Measurements from ENCODE around the gene CEP78. TPM values are rescaled to one million over a fixed set of nuclear protein-coding genes. Genes with fewer than 3 reads are reported as not detected.

Gene CEP78
- total RNA-seq, 2 experiments from 2014 or later: 37.7 to 40.8 TPM

GRCh38 chr9:78300209-78300608 lies 64.3 kb downstream of the CEP78 start:
- H3K27me3 Mint-ChIP-seq: no peaks in the 10 kb centered on the region
- no peaks in the 10 kb centered on the region for H3K9me3 Mint-ChIP-seq
- ChIA-PET CTCF (no interaction called here), POLR2A (interaction anchor here (1.6 to 2.1 kb wide), 2 partner anchors 13 to 36 kb away, joined by 4 to 10 read pairs; no protein-coding TSS in a partner anchor)
- no peak for ATAC-seq
- H3K36me3 Mint-ChIP-seq (ENCODE audit: low read depth): peaks cover 61% of the 10 kb centered on the region
- peaks cover 32% of the 10 kb centered on the region for H3K4me1 Mint-ChIP-seq (ENCODE audit: low read depth)
- DNase-seq: no peak
- intact Hi-C loops (cut with micrococcal nuclease): no loop called here
- no peak for TF ChIP-seq CTCF (IDR thresholded peaks at IDR 0.05)
- peak overlapping the region; percentile 16 for H3K27ac Mint-ChIP-seq
- H3K4me3 Mint-ChIP-seq: peak overlapping the region; percentile 10

- peaks cover 73% of the 10 kb centered on the region for H3K36me3 Mint-ChIP-seq (ENCODE audit: low read depth)
- intact Hi-C loops (cut with micrococcal nuclease): no loop called here
- TF ChIP-seq CTCF (IDR thresholded peaks at IDR 0.05): no peak
- H3K4me3 Mint-ChIP-seq: no peak overlapping the region
- H3K27ac Mint-ChIP-seq: no peak overlapping the region
- DNase-seq (no peak), ATAC-seq (no peak)
- POLR2A ChIA-PET: interaction anchor here (1.2 kb wide), 1 partner anchor 29 kb away, joined by 3 read pairs; no protein-coding TSS in a partner anchor
- no peaks in the 10 kb centered on the region for H3K27me3 Mint-ChIP-seq
- H3K4me1 Mint-ChIP-seq (ENCODE audit: low read depth): peaks cover 23% of the 10 kb centered on the region
- no peaks in the 10 kb centered on the region for H3K9me3 Mint-ChIP-seq
- CTCF ChIA-PET: no interaction called here
Measured at GRCh38 chr9:78301466-78301865, 65.6 kb downstream of the CEP78 start.

GRCh38 chr9:78303377-78304062 lies 67.6 kb downstream of the CEP78 start:
- ChIA-PET POLR2A (interaction anchor here (0.7 to 2.1 kb wide), 3 partner anchors 10 to 14 kb away, joined by 3 to 9 read pairs (median 5); no protein-coding TSS in a partner anchor), CTCF (no interaction called here)
- no peak for TF ChIP-seq CTCF (IDR thresholded peaks at IDR 0.05)
- DNase-seq (no peak), ATAC-seq (no peak)
- no peak overlapping the region for H3K27ac Mint-ChIP-seq
- no peak overlapping the region for H3K4me3 Mint-ChIP-seq
- intact Hi-C loops (cut with micrococcal nuclease): no loop called here
- peaks cover 15% of the 10 kb centered on the region for H3K4me1 Mint-ChIP-seq (ENCODE audit: low read depth)
- H3K27me3 Mint-ChIP-seq: no peaks in the 10 kb centered on the region
- peaks cover 77% of the 10 kb centered on the region for H3K36me3 Mint-ChIP-seq (ENCODE audit: low read depth)
- no peaks in the 10 kb centered on the region for H3K9me3 Mint-ChIP-seq

GRCh38 chr9:78304357-78304756 lies 68.5 kb downstream of the CEP78 start:
- intact Hi-C loops (cut with micrococcal nuclease): no loop called here
- Mint-ChIP-seq H3K9me3 (no peaks in the 10 kb centered on the region), H3K4me3 (no peak overlapping the region), H3K27ac (peak overlapping the region; percentile 7), H3K27me3 (no peaks in the 10 kb centered on the region), H3K4me1 (ENCODE audit: low read depth) (peaks cover 9% of the 10 kb centered on the region), H3K36me3 (ENCODE audit: low read depth) (peaks cover 76% of the 10 kb centered on the region)
- TF ChIP-seq CTCF (IDR thresholded peaks at IDR 0.05): no peak
- ATAC-seq (no peak), DNase-seq (no peak)
- CTCF ChIA-PET: interaction anchor here (1.6 kb wide), 1 partner anchor 65 kb away, joined by 4 read pairs; no protein-coding TSS in a partner anchor
- POLR2A ChIA-PET: interaction anchor here (0.7 to 2.1 kb wide), 6 partner anchors 8 to 13 kb away, joined by 3 to 9 read pairs (median 4); no protein-coding TSS in a partner anchor
